ELR (cell line): ENCODE results near the gene UNC5C.
"Not testable (repeated sequence)": the region's sequence is repeated elsewhere in the genome, so short reads cannot be mapped to it uniquely, and the experiment has no call there.

ENCODE experiments used
- DNase-seq: peaks from one replicate; pipeline ENCODE4 v3.0.0-alpha.2; 2015; ENCODE audit warnings: low read depth

Gene UNC5C

DNA sequence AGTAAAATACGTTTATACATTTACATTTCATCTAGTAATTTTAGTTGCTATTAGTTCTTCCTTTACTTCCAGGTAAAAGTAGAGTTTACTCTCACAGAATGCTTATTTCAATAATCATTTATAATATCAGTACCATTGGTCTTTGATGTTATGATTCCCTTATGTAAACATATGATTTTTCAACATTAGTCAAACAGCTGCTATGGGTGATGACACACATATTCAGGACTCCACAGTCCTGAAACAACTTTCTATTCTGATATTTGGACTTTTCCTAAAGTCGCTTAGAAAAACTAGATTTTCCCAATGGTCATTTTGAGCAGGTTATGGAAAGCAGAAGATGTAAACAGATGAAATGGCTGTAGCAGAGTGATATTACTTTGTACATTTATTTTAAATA lies 369.8 kb downstream of the UNC5C start:
- no peak for DNase-seq

GRCh38 chr4:95171377-95171776 lies 377.4 kb downstream of the UNC5C start:
- not testable (repeated sequence) for DNase-seq

DNA sequence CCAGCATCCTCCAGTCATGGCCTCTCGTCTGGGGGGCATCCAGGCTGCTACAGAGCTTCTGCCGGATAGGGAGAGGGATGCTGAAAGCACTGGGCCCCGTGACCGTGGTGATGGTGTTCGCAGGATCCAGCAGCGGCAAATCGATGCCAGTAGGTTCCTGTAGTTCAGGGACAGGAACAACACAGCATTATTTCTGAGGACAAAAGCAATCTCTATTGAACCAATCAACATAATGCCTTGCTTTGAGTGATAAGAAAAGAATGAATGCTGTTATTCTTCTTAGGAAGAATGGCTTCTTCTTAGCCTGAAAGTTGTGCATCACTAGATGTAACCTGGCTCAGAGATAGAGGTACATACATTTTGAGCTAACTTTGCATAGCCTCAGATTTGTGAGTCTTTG lies 378.6 kb downstream of the UNC5C start:
- DNase-seq = no peak

GRCh38 chr4:95167805-95168204 lies 381.0 kb downstream of the UNC5C start:
- DNase-seq = no peak

GRCh38 chr4:95165926-95166524 lies 382.7 kb downstream of the UNC5C start:
- DNase-seq = peak; percentile 60

DNA sequence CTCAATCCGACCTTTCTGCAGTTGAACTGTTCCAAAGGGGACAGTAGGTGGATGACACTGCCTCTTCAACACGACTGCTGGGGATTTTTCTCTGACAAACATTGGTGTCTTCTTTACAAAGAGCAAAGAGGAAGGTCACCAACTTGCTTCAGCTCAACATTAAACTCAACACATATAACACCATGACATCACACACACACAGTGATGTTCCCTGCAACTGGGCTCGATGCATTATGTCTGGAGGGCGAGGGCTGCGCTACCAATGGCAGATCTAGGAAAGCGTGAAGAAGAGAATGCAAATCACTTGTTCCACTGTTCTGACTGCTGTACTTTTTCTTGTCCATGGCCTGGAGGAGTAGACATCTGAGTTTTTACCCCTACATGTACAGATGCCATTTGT lies 385.9 kb downstream of the UNC5C start:
- no peak for DNase-seq

GRCh38 chr4:95161781-95162469 lies 386.8 kb downstream of the UNC5C start:
- DNase-seq = no peak

- DNase-seq = no peak
Measured at GRCh38 chr4:95159384-95159783, 389.4 kb downstream of the UNC5C start.

- DNase-seq = no peak
Measured at GRCh38 chr4:95158626-95159025, 390.1 kb downstream of the UNC5C start.

DNA sequence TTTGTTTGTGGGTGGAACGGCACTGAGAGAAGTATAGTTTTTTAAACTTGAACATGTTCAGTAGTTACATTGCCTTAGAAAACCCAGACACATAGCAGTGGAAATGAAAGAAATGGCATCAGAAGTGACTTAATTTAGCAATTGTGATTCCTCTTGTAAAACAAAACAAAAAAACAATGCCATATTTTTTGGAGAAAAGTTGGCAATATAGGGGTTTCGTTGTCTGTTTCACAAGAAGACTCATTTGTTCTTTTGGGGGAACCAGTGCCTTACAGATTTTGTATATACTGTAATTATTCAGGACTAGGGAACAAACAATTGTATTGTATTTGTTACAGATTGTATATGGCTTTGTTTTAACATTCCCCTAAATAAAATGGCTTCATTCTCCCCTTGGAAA lies 390.7 kb downstream of the UNC5C start:
- no peak for DNase-seq

DNA sequence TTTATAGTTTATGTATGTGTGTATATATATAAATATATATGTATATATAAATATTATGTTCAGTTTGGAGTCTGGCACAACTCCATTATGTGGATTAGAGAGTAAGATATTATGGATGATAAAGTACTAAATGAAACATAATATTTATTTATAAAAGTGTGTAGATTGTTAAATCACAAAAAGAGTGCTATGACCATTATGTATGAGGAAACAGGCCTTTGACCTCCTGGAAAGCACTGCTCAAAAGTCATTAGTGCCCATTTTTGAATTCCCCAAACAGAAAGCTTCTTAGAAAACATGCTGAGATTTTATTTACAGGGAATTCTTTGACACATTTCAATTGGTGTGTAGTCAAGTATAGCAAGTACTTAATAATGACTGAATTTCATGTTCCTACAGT lies 391.2 kb downstream of the UNC5C start:
- DNase-seq = no peak

DNA sequence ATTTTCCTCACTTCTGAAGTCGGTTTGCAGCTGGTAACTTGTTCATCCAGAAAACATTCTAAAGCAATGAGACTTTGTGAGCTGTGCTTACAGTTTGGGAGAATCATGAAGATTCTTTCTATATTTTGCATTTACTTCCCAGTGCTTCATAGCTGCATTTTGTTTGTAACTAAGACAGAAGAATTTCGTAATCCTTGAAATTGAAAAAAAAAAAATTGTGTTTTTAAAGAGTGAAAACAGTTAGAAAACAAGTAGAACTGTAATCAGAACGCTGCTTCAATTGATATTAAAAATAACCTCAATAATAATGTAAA lies 392.4 kb downstream of the UNC5C start:
- no peak for DNase-seq

DNA sequence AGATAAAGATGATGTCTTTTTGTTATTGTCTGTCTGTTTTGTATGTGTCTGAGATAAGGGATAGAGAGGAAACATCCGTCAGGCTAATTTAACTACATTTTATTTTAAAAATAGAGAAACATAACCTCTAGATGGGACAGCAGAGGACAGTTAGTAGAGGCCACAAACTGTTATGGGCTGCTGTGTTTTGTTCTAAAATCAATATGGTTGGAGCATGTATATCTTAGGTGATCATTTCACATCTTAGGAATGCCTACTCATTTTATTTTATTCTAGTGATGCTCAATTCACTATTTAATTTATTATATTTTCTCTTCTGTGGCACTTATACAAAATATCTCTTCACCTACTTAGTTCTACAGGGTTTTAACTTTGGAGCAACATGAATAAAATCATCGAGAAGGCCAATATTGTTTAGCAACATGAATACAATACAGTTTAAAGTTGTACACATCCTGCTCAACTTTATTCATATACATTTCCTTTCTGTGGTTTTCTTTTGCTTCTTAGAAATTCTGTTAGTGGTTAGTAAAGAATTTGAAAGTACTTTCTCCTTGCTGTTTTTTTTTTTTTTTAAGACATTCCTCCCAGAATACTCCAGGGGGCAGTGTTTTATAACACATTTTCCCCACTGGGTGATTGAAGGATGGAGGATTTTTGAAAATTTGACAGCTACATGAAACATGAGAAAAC lies 392.9 kb downstream of the UNC5C start:
- peak; percentile 21 for DNase-seq

- no peak for DNase-seq
Measured at GRCh38 chr4:95153182-95153581, 395.6 kb downstream of the UNC5C start.

DNA sequence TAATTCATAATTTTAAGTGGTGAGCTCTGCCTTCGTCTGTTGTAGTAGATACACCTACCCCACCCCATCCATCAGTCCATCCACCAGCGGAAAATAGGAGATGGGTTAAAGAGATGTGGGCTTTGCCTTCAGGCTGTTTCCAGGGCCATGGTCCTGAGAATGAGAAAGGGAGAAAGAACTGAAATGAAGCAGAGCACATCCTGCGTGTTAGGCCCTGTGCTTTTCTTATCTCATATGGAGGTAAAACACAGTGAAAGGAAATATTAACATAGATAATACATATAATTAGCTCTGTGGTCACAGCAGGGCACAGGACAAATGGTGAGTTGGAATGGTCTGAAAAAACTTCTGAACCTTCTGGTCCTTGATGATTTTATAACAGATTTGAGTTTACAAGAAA lies 397.5 kb downstream of the UNC5C start:
- no peak for DNase-seq

DNA sequence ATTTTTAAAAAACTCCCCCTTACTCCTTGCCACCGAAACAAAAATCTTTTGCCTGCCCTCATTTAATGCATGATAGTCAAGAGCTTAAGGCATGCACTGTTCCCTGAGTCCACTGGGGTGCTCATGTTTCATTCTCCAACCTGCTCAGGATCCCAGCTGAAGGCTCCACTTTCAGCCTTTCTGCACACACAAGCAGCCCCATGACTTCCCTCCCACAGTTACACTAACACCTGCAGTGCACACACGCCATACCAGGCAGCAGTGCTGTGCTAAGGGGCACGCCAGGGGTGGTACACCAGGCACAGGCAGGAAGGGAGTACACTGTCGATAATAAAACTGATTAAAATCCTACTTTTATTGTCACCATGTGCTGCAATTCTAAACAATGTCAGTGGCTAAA lies 405.8 kb downstream of the UNC5C start:
- no peak for DNase-seq

- DNase-seq = no peak
Measured at GRCh38 chr4:95141361-95141760, 407.4 kb downstream of the UNC5C start.

DNA sequence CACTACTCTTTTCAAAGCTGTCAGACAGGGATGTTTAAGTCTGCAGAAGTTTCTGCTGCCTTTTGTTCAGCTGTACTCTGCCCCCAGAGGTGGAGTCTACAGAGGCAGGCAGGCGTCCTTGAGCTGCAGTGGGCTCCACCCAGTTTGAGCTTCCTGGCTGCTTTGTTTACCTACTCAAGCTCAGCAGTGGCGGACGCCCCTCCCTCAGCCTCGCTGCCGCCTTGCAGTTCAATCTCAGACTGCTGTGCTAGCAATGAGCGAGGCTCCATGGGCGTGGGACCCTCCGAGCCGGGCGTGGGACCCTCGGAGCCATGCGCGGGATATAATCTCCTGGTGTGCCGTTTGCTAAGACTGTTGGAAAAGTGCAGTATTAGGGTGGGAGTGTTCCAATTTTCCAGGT lies 409.3 kb downstream of the UNC5C start:
- DNase-seq = not testable (repeated sequence)

- not testable (repeated sequence) for DNase-seq
Measured at GRCh38 chr4:95134016-95134415, 414.8 kb downstream of the UNC5C start.

DNA sequence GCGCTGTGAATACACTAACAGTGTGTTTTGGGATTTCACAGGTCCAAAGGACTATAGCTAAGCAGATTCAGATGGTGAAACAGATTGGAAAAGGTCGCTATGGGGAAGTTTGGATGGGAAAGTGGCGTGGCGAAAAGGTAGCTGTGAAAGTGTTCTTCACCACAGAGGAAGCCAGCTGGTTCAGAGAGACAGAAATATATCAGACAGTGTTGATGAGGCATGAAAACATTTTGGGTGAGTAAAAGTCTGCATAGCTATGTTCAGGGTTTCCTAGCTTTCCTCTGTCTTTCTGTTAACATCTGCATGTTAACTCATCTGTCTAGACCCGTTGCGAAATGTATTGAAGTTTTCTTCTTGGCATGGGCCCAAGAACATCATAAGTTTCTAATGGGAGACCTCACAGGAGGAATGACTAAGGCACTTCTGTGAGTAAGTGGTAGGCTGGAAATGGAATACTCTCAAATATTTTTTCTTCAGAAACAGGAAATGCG lies 418.9 kb downstream of the UNC5C start:
- peak; percentile 75 for DNase-seq

DNA sequence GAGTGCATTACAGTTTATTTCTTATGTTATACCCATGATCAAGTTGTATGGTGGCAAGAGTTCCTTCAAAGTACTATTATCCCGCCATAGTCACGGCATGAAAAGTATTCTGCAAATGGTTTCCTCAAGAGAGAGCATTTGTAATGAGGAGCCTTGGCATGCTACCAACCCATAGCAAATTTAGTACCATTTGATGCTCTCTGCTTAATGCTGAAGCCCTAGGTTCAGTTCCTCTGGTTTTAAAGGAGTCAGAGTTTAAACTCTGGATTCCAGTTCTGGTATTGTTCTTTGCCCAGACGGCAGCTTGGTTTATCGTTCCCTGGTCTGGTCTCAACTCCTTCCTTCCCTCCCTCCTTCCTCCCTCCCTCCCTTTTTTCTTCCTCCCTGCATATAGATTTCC lies 419.7 kb downstream of the UNC5C start:
- DNase-seq = no peak

- DNase-seq = peak; percentile 46
Measured at GRCh38 chr4:95124906-95125504, 423.8 kb downstream of the UNC5C start.

GRCh38 chr4:95122001-95122400 lies 426.8 kb downstream of the UNC5C start:
- DNase-seq = no peak
